T-cell (primary cell): ENCODE data around the gene JSRP1. TPM values are rescaled to one million over a fixed set of nuclear protein-coding genes. Genes with fewer than 3 reads are reported as not detected.
A peak's percentile ranks its signal among the peaks of the same experiment; 100 is the strongest.

ENCODE experiments used
- ATAC-seq, 4 experiments: fragments of 200-7000 bp in 3 of 4; fragments of 150-1000 bp in 1 of 4; cut with Tn5 transposase; replicated peaks in 1 of 4; 1 replicate in 3 of 4; 2 replicates in 1 of 4; pipeline ENCODE4 v1.10.0; 2021; ENCODE audit warnings: moderate library complexity in 3 of 4, mild to moderate bottlenecking in 2 of 4, moderate number of reproducible peaks in 1 of 4
- CTCF ChIA-PET, 2 donors: fragments of 300-600 bp; sonication (Branson Sonifier 250); formaldehyde crosslinking; loops; one replicate each; lab custom pipeline; 2022; ENCODE audit warnings: antibody characterized with exemption in 2 of 2; lab: Charles Lee
- POLR2A ChIA-PET, 2 donors: fragments of 300-600 bp; sonication (Branson Sonifier 250); formaldehyde crosslinking; loops; one replicate each; lab custom pipeline; 2022; ENCODE audit warnings: antibody characterized with exemption in 2 of 2; lab: Charles Lee
- DNase-seq, 35 experiments: peaks; one replicate each; pipeline versions ENCODE4 v3.0.0 to v3.0.0-alpha.2; 2013 to 2023
- H3K27ac ChIP-seq: one replicate; pipeline ENCODE4 v1.5.1; 2013; ENCODE audit warnings: low read length
- H3K27me3 ChIP-seq, 2 experiments: replicated peaks in 1 of 2; 1 replicate in 1 of 2; 2 replicates in 1 of 2; pipeline versions ENCODE4 v1.6.1 to v1.7.0; 2013; ENCODE audit warnings: low read length in 1 of 2, mixed read lengths in 1 of 2; ENCODE audit not compliant: control insufficient read depth in 2 of 2, insufficient read depth in 2 of 2; ENCODE audit errors: extremely low read depth in 1 of 2
- H3K36me3 ChIP-seq, 2 donors: 1 replicate in 1 of 2; 2 replicates in 1 of 2; pipeline versions ENCODE4 v1.6.1 to v1.7.0; 2013; ENCODE audit warnings: low read length in 1 of 2; ENCODE audit not compliant: control insufficient read depth in 2 of 2, insufficient read depth in 1 of 2; ENCODE audit errors: extremely low read depth in 1 of 2
- H3K4me1 ChIP-seq, 2 experiments: 1 replicate in 1 of 2; 2 replicates in 1 of 2; pipeline versions ENCODE4 v1.6.1 to v1.7.0; 2013; ENCODE audit warnings: low read length in 2 of 2, mixed read lengths in 1 of 2; ENCODE audit not compliant: insufficient read depth in 2 of 2, control insufficient read depth in 1 of 2; ENCODE audit errors: extremely low read depth in 1 of 2
- H3K4me3 ChIP-seq, 2 donors: 1 replicate in 1 of 2; 2 replicates in 1 of 2; pipeline versions ENCODE4 v1.5.1 to v1.7.0; 2013; ENCODE audit warnings: mild to moderate bottlenecking in 2 of 2, low read length in 1 of 2, moderate library complexity in 1 of 2; ENCODE audit not compliant: control insufficient read depth in 1 of 2; ENCODE audit errors: extremely low read depth in 1 of 2
- H3K9me3 ChIP-seq: 2 replicates; pipeline ENCODE4 v1.7.0; 2013
- H3K27ac Mint-ChIP-seq, 2 donors: one replicate each; pipeline ENCODE4 v1.8.0; 2020 to 2021; ENCODE audit warnings: mild to moderate bottlenecking in 2 of 2, mixed read lengths in 2 of 2
- H3K27me3 Mint-ChIP-seq, 2 donors: one replicate each; pipeline ENCODE4 v1.8.0; 2021 to 2022; ENCODE audit warnings: mixed read lengths in 2 of 2
- H3K36me3 Mint-ChIP-seq: one replicate; pipeline ENCODE4 v1.8.0; 2021; ENCODE audit warnings: mixed read lengths
- H3K4me1 Mint-ChIP-seq, 3 donors: one replicate each; pipeline ENCODE4 v1.8.0; 2020 to 2022; ENCODE audit warnings: mixed read lengths in 3 of 3, mild to moderate bottlenecking in 1 of 3
- H3K4me3 Mint-ChIP-seq, 3 donors: one replicate each; pipeline ENCODE4 v1.8.0; 2020 to 2022; ENCODE audit warnings: mild to moderate bottlenecking in 3 of 3, mixed read lengths in 3 of 3, moderate library complexity in 3 of 3
- H3K9me3 Mint-ChIP-seq, 3 donors: one replicate each; pipeline ENCODE4 v1.8.0; 2020 to 2022; ENCODE audit warnings: mixed read lengths in 3 of 3
- WGBS: methylation state at CpG from one replicate; pipeline ENCODE4 v1.1.5; 2013; ENCODE audit warnings: missing lambda C conversion rate; ENCODE audit not compliant: insufficient coverage; 5-methylcytosine and 5-hydroxymethylcytosine counted together
- total RNA-seq, 35 experiments: library from RNA in 6 of 35; stranded (reverse) in 6 of 35; fragments of 120-200 nt in 1 of 35; gene quantifications; one replicate each; pipeline versions ENCODE4 v1.2.1 to v1.2.4 and lab custom pipeline; 2013 to 2026

Gene JSRP1
- total RNA-seq, 5 donors from 2014 or later (not counting 1 experiment from before 2014, with no cell fraction given): 0.42 to 1.5 (median 1.0) TPM; not detected in 1

DNA sequence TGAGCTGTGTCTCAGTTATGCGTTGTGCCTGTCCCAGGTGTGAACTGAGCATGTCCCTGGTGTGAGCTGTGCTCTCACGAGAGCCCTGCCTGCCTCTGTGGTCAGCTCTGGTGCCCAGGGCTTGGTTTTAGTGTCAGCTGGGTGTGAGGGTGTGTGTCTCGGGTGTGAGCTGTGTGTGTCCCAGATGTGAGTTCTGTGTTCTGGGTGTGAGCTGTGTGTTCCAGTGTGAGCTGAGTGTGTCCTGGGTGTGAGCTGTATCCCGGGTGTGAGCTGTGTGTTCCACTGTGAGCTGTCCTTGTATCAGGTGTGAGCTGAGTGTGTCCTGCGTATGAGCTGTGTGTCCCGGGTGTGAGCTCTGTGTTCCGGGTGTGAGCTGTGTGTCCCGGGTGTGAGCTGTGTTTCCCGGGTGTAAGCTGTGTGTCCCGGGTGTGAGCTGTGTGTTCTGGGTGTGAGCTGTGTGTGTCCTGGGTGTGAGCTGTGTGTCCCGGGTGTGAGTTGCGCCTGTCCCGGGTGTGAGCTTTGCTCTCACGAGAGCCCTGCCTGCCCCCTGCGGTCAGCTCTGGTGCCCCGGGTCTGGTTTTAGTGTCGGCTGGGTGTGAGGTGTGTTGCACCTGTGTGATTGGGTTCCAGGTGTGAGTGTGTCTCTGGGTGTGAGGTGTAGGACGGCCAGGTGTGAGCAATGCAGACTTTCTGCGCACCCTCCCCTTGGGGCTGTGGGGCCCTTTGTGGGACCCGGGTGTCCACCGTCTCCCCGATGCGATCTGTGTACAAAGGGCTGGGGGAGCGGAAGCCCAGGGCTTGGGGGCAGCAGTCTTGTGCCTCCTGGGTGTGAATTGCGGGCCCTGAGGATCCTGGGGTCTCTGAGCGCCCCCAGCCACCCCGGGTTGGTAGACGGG lies 32.8 kb upstream of the JSRP1 start:
- peaks cover 0 to 6% of the 10 kb centered on the region in 2 experiments for H3K27me3 ChIP-seq
- WGBS: 53% methylated on average over 22 of the region's 28 CpGs
- peak overlapping the region; percentile 91 to 95 for H3K27ac Mint-ChIP-seq
- ChIA-PET CTCF (interaction anchor here in 1 of 2 donors (0.6 to 1.2 kb wide), 2 partner anchors 15 to 434 kb away, joined by 4 read pairs; no protein-coding TSS in a partner anchor), POLR2A (interaction anchor here in 1 of 2 donors (0.5 kb wide), 1 partner anchor 15 kb away, joined by 3 read pairs; no protein-coding TSS in a partner anchor)
- peak overlapping the region; percentile 5 to 71 for H3K4me3 ChIP-seq
- ATAC-seq (peak in 2 of 4 experiments; percentile 17 to 19), DNase-seq (no peak)
- H3K27ac ChIP-seq: peak overlapping the region; percentile 47
- H3K36me3 ChIP-seq: no peaks in the 10 kb centered on the region
- H3K9me3 ChIP-seq: no peaks in the 10 kb centered on the region
- peaks cover 7% of the 10 kb centered on the region for H3K36me3 Mint-ChIP-seq
- no peaks in the 10 kb centered on the region for H3K9me3 Mint-ChIP-seq
- peaks cover 24 to 36% (median 28%) of the 10 kb centered on the region in 3 donors for H3K4me1 Mint-ChIP-seq
- no peaks in the 10 kb centered on the region for H3K27me3 Mint-ChIP-seq
- peaks cover 7 to 40% of the 10 kb centered on the region in 2 experiments for H3K4me1 ChIP-seq
- peak overlapping the region; percentile 87 to 93 (median 87) for H3K4me3 Mint-ChIP-seq

- Mint-ChIP-seq H3K36me3 (peaks cover 4% of the 10 kb centered on the region), H3K4me3 (peak overlapping the region; percentile 87 to 93 (median 87)), H3K27ac (peak overlapping the region; percentile 91 to 95), H3K4me1 (peaks cover 21 to 32% (median 24%) of the 10 kb centered on the region in 3 donors), H3K9me3 (no peaks in the 10 kb centered on the region), H3K27me3 (no peaks in the 10 kb centered on the region)
- ATAC-seq (no peak), DNase-seq (no peak)
- no peak overlapping the region for H3K4me3 ChIP-seq
- CTCF ChIA-PET: interaction anchor here in 1 of 2 donors (0.6 to 1.2 kb wide), 2 partner anchors 15 to 433 kb away, joined by 4 read pairs; no protein-coding TSS in a partner anchor
- no peak overlapping the region for H3K27ac ChIP-seq
- POLR2A ChIA-PET: interaction anchor here in 1 of 2 donors (0.5 to 0.6 kb wide), 2 partner anchors 14 to 29 kb away, joined by 3 read pairs; no protein-coding TSS in a partner anchor
- H3K4me1 ChIP-seq: peaks cover 7 to 35% of the 10 kb centered on the region in 2 experiments
- 97% methylated on average over 15 of the region's 17 CpGs for WGBS
- peaks cover 0 to 6% of the 10 kb centered on the region in 2 experiments for H3K27me3 ChIP-seq
- no peaks in the 10 kb centered on the region for H3K9me3 ChIP-seq
- H3K36me3 ChIP-seq: no peaks in the 10 kb centered on the region
These were observed 32.2 kb upstream of the JSRP1 start for GRCh38 chr19:2288338-2288817.

DNA sequence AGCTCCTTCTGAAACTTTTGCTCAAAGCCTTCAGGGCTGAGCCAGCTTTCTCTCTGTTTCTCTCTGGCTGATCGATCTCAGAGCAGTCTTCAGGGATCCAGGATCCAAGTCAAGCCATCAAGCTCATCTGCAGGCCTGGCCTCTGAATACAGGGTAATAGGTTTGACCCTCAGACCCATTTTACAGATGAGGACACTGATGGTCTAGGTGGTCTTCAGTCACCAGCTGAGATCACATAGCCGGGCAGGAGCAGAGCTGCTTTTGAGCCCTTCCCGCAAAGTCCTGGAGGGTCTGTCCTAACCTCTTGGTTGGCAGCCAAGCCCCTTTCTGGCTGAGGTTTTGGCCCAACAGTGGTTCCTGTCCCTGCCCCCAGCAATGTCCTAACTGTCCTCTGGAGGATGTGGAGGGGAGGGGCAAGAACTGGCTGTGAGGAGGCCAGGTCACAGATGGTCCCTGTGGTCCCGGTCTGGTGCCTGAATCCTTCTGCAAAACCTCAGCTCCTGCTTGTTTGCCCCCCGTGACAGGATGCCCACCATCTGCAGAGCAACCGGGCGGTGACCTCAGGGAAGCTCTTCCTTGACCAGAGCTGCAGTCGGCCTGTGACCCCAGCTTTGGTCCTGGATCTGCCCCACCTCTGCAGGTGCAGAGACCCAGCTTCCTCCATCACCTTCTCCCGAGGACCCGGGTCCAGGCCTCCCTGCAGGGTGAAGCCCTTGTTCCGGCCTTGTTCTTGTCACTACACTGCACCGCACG lies 31.5 kb upstream of the JSRP1 start:
- Histone ChIP-seq H3K27me3 (peaks cover 0 to 6% of the 10 kb centered on the region in 2 experiments), H3K4me3 (no peak overlapping the region), H3K9me3 (no peaks in the 10 kb centered on the region), H3K4me1 (peaks cover 7 to 38% of the 10 kb centered on the region in 2 experiments), H3K36me3 (no peaks in the 10 kb centered on the region), H3K27ac (no peak overlapping the region)
- ChIA-PET CTCF (no interaction called here), POLR2A (interaction anchor here (0.5 to 0.6 kb wide), 2 partner anchors 28 kb away, joined by 3 to 4 read pairs; no protein-coding TSS in a partner anchor)
- 81% methylated on average over 13 of the region's 13 CpGs for WGBS
- Mint-ChIP-seq H3K27me3 (no peaks in the 10 kb centered on the region), H3K27ac (peak overlapping the region; percentile 91 to 95), H3K9me3 (no peaks in the 10 kb centered on the region), H3K4me3 (no peak overlapping the region), H3K4me1 (peaks cover 22 to 32% (median 22%) of the 10 kb centered on the region in 3 donors), H3K36me3 (peaks cover 2% of the 10 kb centered on the region)
- no peak for DNase-seq
- ATAC-seq: no peak

- no peaks in the 10 kb centered on the region for H3K36me3 Mint-ChIP-seq
- ChIA-PET CTCF (no interaction called here), POLR2A (no interaction called here)
- H3K27me3 ChIP-seq: peaks cover 0 to 6% of the 10 kb centered on the region in 2 experiments
- WGBS: 99% methylated on average over 11 of the region's 20 CpGs
- no peak overlapping the region for H3K27ac Mint-ChIP-seq
- H3K36me3 ChIP-seq: no peaks in the 10 kb centered on the region
- H3K27me3 Mint-ChIP-seq: no peaks in the 10 kb centered on the region
- no peak overlapping the region for H3K4me3 ChIP-seq
- H3K4me3 Mint-ChIP-seq: no peak overlapping the region
- H3K4me1 Mint-ChIP-seq: peaks cover 23 to 38% (median 31%) of the 10 kb centered on the region in 3 donors
- no peaks in the 10 kb centered on the region for H3K9me3 ChIP-seq
- H3K27ac ChIP-seq: no peak overlapping the region
- DNase-seq: no peak
- H3K4me1 ChIP-seq: peaks cover 14 to 44% of the 10 kb centered on the region in 2 experiments
- H3K9me3 Mint-ChIP-seq: no peaks in the 10 kb centered on the region
- ATAC-seq: no peak
These were observed 30.4 kb upstream of the JSRP1 start for GRCh38 chr19:2286402-2287140.

GRCh38 chr19:2283835-2284507 lies 27.8 kb upstream of the JSRP1 start:
- Histone ChIP-seq H3K27ac (no peak overlapping the region), H3K36me3 (no peaks in the 10 kb centered on the region), H3K9me3 (no peaks in the 10 kb centered on the region), H3K4me3 (no peak overlapping the region), H3K4me1 (peaks cover 7 to 34% of the 10 kb centered on the region in 2 experiments), H3K27me3 (no peaks in the 10 kb centered on the region)
- WGBS: 100% methylated on average over 1 of the region's 8 CpGs
- no peak overlapping the region for H3K4me3 Mint-ChIP-seq
- no peaks in the 10 kb centered on the region for H3K36me3 Mint-ChIP-seq
- H3K27ac Mint-ChIP-seq: no peak overlapping the region
- no peak for ATAC-seq
- H3K27me3 Mint-ChIP-seq: no peaks in the 10 kb centered on the region
- CTCF ChIA-PET: no interaction called here
- DNase-seq: no peak
- POLR2A ChIA-PET: interaction anchor here in 1 of 2 donors (0.6 kb wide), 1 partner anchor 830 kb away, joined by 3 read pairs; no protein-coding TSS in a partner anchor
- no peaks in the 10 kb centered on the region for H3K9me3 Mint-ChIP-seq
- peaks cover 15 to 27% (median 24%) of the 10 kb centered on the region in 3 donors for H3K4me1 Mint-ChIP-seq
